MCF 10A (cell line): ENCODE measurements around the gene KRT72. TPM values are rescaled to one million over a fixed set of nuclear protein-coding genes. Genes with fewer than 3 reads are reported as not detected.

Experiments
- BruUV-seq: library from RNA; stranded (reverse); fragments of 400-500 nt; replicated peaks from 2 replicates; lab custom pipeline; 2021; lab: Mats Ljungman, UMichigan
- CTCF ChIA-PET: fragments of 300-600 bp; sonication (Branson Sonifier 250); formaldehyde crosslinking; extraction: SDS; loops from one replicate; lab custom pipeline; 2021; ENCODE audit warnings: antibody characterized with exemption, inconsistent platforms; lab: Yijun Ruan, JAX
- POLR2A ChIA-PET: fragments of 300-600, 350-650 bp; sonication (Branson Sonifier 250); formaldehyde crosslinking; extraction: SDS; loops from one replicate; lab custom pipeline; 2020; ENCODE audit warnings: antibody characterized with exemption, inconsistent platforms; lab: Yijun Ruan, JAX
- DNase-seq: peaks from one replicate; pipeline ENCODE4 v3.0.0-alpha.2; 2018; ENCODE audit not compliant: unreplicated experiment
- H3K27ac Mint-ChIP-seq: one replicate; pipeline ENCODE4 v1.8.0; 2022; ENCODE audit warnings: mild to moderate bottlenecking, low read depth, mixed read lengths; ENCODE audit not compliant: unreplicated experiment
- H3K27me3 Mint-ChIP-seq: one replicate; pipeline ENCODE4 v1.8.0; 2022; ENCODE audit warnings: mixed read lengths; ENCODE audit not compliant: insufficient read depth, unreplicated experiment
- H3K36me3 Mint-ChIP-seq: one replicate; pipeline ENCODE4 v1.8.0; 2022; ENCODE audit warnings: mild to moderate bottlenecking, moderate library complexity, mixed read lengths; ENCODE audit not compliant: insufficient read depth, unreplicated experiment
- H3K4me1 Mint-ChIP-seq: one replicate; pipeline ENCODE4 v1.8.0; 2022; ENCODE audit warnings: mixed read lengths; ENCODE audit not compliant: insufficient read depth, unreplicated experiment
- H3K4me3 Mint-ChIP-seq: one replicate; pipeline ENCODE4 v1.8.0; 2022; ENCODE audit warnings: mild to moderate bottlenecking, moderate library complexity, mixed read lengths; ENCODE audit not compliant: unreplicated experiment
- H3K9me3 Mint-ChIP-seq: one replicate; pipeline ENCODE4 v1.8.0; 2022; ENCODE audit warnings: mixed read lengths; ENCODE audit not compliant: unreplicated experiment
- CTCF ChIP-seq: fragments of 200-600 bp; IDR thresholded peaks from one replicate; pipeline ENCODE4 v1.8.0; 2022; ENCODE audit warnings: antibody characterized with exemption, mild to moderate bottlenecking; ENCODE audit not compliant: unreplicated experiment
- intact Hi-C: fragments of 100-400 bp; cut with micrococcal nuclease; formaldehyde crosslinking; loops from 2 replicates; pipeline ENCODE4 v1.14.1; 2022
- total RNA-seq: library from RNA; stranded (reverse); gene quantifications from 2 replicates; pipeline ENCODE4 v1.2.3, GENCODE V29; 2022

Gene KRT72
- total RNA-seq, 1 experiment from 2014 or later: not detected

GRCh38 chr12:52632656-52633055 is 31.4 kb upstream of the KRT72 start:
- Mint-ChIP-seq H3K27ac (no peak overlapping the region), H3K4me1 (peaks cover 5% of the 10 kb centered on the region), H3K9me3 (no peaks in the 10 kb centered on the region), H3K27me3 (peaks cover 50% of the 10 kb centered on the region), H3K4me3 (no peak overlapping the region), H3K36me3 (peaks cover 5% of the 10 kb centered on the region)
- ChIA-PET POLR2A (no interaction called here), CTCF (interaction anchor here (0.8 kb wide), 1 partner anchor 59 kb away, joined by 3 read pairs; no protein-coding TSS in a partner anchor)
- DNase-seq: no peak
- intact Hi-C loops: no loop called here
- TF ChIP-seq CTCF: no peak
- no TSS peak for BruUV-seq

- no peaks in the 10 kb centered on the region for H3K9me3 Mint-ChIP-seq
- ChIA-PET CTCF (interaction anchor here (0.6 to 0.8 kb wide), 3 partner anchors 37 to 953 kb away, joined by 3 to 4 read pairs (median 3); no protein-coding TSS in a partner anchor), POLR2A (no interaction called here)
- H3K4me1 Mint-ChIP-seq: peaks cover 5% of the 10 kb centered on the region
- BruUV-seq: no TSS peak
- peaks cover 5% of the 10 kb centered on the region for H3K36me3 Mint-ChIP-seq
- DNase-seq: no peak
- H3K4me3 Mint-ChIP-seq: no peak overlapping the region
- peaks cover 50% of the 10 kb centered on the region for H3K27me3 Mint-ChIP-seq
- TF ChIP-seq CTCF: no peak
- intact Hi-C loops: no loop called here
- H3K27ac Mint-ChIP-seq: no peak overlapping the region
Measured at GRCh38 chr12:52631676-52632459, 30.6 kb upstream of the KRT72 start.

- no peak for TF ChIP-seq CTCF
- Mint-ChIP-seq H3K9me3 (no peaks in the 10 kb centered on the region), H3K4me1 (peaks cover 5% of the 10 kb centered on the region), H3K27me3 (peaks cover 50% of the 10 kb centered on the region), H3K27ac (no peak overlapping the region), H3K36me3 (peaks cover 3% of the 10 kb centered on the region), H3K4me3 (no peak overlapping the region)
- no peak for DNase-seq
- CTCF ChIA-PET: interaction anchor here (0.6 kb wide), 1 partner anchor 952 kb away, joined by 4 read pairs; no protein-coding TSS in a partner anchor
- intact Hi-C loops: no loop called here
- POLR2A ChIA-PET: no interaction called here
- no TSS peak for BruUV-seq
Measured at GRCh38 chr12:52631264-52631663, 30.0 kb upstream of the KRT72 start.

GRCh38 chr12:52630599-52631200 is 29.4 kb upstream of the KRT72 start:
- Mint-ChIP-seq H3K36me3 (no peaks in the 10 kb centered on the region), H3K9me3 (no peaks in the 10 kb centered on the region), H3K27ac (no peak overlapping the region), H3K4me3 (no peak overlapping the region), H3K27me3 (peaks cover 56% of the 10 kb centered on the region), H3K4me1 (peaks cover 5% of the 10 kb centered on the region)
- DNase-seq: peak; percentile 14
- no peak for TF ChIP-seq CTCF
- BruUV-seq: no TSS peak
- ChIA-PET POLR2A (no interaction called here), CTCF (no interaction called here)
- intact Hi-C loops: no loop called here
